Measurements from ENCODE around the gene NFE2.
A peak's percentile ranks its signal among the peaks of the same experiment; 100 is the strongest.
"Not testable (repeated sequence)": the region's sequence is repeated elsewhere in the genome, so short reads cannot be mapped to it uniquely, and the experiment has no call there.

NFE2 gene

DNA sequence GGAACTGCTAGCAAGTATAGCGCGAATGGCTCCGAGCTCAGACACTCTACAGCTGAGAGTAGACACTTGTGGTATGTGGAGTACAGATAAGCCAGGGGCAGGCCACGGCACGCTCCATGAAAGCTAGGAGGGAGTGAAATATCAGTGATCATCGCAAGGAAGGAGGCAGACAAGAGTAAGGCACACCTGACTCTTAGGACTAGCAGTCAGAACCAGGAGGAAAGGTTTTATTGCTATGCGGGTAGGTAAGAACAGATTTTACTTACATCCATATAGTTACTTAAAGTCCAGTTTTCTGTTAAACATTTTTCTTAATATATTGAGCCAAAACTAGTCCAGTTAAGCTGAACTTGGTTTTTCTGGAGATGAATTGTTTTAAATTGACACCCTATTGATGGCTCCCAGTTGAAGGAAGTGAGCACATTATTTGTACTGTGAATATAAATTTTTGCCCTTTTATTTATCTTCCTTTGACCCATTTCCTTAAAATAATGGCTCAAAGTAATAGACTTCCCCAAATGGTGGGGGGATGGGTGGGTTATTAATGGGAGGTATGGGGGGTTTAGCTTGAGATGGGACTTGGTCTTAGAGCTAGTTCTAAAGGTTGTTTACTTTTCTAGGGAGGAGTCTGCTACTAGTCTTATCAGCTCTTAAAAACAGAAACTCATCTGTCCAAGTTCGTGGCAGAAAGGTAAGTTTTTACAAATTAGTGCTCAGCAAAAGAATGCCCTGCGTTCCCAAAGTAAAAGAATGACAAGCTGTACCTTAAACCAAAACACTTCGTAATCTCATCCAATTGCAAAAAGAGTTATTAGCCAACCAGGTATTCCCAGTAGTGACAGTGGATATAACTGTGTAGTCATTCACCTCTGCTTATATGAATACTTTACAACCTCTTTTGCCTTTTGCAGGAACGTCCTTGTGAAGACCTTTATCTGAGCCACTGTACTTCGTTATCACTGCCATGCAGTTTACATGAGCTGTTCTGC, 14.5 kb downstream of the NFE2 start:
- peak overlapping the region; percentile 63 for H3K4me3 ChIP-seq (ENCODE audit: low read depth, low read length)
- TF ChIP-seq, protein P1, sequence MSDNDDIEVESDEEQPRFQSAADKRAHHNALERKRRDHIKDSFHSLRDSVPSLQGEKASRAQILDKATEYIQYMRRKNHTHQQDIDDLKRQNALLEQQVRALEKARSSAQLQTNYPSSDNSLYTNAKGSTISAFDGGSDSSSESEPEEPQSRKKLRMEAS (IDR thresholded peaks at IDR 0.05; ENCODE audit: low read depth, low read length) = no peak
- TF ChIP-seq MYC (IDR thresholded peaks at IDR 0.05; ENCODE audit: low read depth, low read length) (no peak), POLR2A (IDR thresholded peaks at IDR 0.05; ENCODE audit: extremely low read depth, insufficient read length) (no peak)
- TF ChIP-seq, protein P2, sequence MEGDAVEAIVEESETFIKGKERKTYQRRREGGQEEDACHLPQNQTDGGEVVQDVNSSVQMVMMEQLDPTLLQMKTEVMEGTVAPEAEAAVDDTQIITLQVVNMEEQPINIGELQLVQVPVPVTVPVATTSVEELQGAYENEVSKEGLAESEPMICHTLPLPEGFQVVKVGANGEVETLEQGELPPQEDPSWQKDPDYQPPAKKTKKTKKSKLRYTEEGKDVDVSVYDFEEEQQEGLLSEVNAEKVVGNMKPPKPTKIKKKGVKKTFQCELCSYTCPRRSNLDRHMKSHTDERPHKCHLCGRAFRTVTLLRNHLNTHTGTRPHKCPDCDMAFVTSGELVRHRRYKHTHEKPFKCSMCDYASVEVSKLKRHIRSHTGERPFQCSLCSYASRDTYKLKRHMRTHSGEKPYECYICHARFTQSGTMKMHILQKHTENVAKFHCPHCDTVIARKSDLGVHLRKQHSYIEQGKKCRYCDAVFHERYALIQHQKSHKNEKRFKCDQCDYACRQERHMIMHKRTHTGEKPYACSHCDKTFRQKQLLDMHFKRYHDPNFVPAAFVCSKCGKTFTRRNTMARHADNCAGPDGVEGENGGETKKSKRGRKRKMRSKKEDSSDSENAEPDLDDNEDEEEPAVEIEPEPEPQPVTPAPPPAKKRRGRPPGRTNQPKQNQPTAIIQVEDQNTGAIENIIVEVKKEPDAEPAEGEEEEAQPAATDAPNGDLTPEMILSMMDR (IDR thresholded peaks at IDR 0.05; ENCODE audit: low read depth, low read length) = no peak

DNA sequence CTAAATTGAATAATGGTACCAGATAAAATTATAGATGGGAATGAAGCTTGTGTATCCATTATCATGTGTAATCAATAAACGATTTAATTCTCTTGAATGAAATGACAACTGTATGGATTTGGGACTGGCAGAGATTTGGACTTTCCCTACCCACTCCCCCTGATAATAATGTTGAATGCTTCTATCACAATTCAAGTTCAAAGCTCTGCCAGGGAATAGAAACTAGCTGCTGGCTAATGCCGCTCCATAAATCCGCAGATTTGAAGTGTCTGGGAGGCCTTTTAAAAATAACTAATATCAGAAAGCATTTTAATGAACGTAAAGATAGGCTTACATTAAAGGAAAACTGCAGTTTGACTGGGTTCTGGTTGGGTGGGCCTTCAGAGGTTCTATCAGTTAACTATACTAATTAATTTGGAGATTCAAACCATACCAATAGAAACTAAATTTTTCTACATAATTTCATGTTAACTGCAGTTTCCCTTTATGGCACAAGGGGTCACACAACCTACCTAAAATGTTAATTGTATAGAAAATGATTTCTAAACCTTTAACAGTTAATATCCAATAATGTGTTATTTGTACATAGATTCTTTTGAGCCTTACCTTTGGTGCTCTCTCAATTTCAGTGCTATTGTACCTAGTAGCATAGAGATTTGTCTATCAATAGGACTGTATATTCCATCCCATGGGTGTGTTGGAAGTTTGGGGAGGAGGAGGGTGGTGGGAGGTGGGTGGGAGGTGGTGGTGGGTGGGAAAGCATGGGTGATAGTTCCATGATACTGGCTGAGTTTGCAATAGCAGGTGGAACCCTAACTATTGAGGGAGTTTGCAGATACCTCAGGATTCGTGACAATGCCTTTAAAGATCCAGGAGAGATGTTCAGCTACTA, 15.4 kb downstream of the NFE2 start:
- DNase-seq (ENCODE audit: low read depth) = peak; percentile 32
- TF ChIP-seq, protein P2 (IDR thresholded peaks at IDR 0.05; ENCODE audit: low read depth, low read length) = no peak
- TF ChIP-seq, protein P1 (IDR thresholded peaks at IDR 0.05; ENCODE audit: low read depth, low read length) = no peak
- TF ChIP-seq POLR2A (IDR thresholded peaks at IDR 0.05; ENCODE audit: extremely low read depth, insufficient read length) (no peak), MYC (IDR thresholded peaks at IDR 0.05; ENCODE audit: low read depth, low read length) (no peak)
- peak overlapping the region; percentile 63 for H3K4me3 ChIP-seq (ENCODE audit: low read depth, low read length)

More for the DNA sequence above, 14.5 kb downstream of the NFE2 start:
- DNase-seq (ENCODE audit: low read depth) = peak; percentile 44

DNA sequence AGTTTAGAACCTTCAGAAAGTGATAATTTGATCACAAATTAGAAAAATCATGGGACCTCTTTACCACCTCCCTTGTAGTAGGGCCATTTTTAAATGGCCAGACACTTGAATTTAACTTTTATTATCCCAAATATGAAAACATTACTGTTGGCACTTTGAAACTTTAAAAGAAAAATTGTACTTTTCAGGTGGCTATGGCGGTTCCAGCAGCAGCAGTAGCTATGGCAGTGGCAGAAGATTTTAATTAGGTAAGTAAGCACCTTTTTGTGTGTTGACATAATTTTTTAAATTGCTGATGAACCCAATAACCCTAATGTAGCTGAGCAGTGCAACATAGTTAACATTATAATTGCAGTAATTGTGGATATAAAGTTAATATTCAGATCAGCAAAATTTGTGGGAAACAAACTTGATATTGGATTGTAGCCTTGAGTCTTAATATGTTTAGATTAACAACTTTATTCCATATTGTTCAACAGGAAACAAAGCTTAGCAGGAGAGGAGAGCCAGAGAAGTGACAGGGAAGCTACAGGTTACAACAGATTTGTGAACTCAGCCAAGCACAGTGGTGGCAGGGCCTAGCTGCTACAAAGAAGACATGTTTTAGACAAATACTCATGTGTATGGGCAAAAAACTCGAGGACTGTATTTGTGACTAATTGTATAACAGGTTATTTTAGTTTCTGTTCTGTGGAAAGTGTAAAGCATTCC, 16.6 kb downstream of the NFE2 start:
- not testable (repeated sequence) for DNase-seq (ENCODE audit: low read depth)
- H3K4me3 ChIP-seq (ENCODE audit: low read depth, low read length) = peak overlapping the region; percentile 91

DNA sequence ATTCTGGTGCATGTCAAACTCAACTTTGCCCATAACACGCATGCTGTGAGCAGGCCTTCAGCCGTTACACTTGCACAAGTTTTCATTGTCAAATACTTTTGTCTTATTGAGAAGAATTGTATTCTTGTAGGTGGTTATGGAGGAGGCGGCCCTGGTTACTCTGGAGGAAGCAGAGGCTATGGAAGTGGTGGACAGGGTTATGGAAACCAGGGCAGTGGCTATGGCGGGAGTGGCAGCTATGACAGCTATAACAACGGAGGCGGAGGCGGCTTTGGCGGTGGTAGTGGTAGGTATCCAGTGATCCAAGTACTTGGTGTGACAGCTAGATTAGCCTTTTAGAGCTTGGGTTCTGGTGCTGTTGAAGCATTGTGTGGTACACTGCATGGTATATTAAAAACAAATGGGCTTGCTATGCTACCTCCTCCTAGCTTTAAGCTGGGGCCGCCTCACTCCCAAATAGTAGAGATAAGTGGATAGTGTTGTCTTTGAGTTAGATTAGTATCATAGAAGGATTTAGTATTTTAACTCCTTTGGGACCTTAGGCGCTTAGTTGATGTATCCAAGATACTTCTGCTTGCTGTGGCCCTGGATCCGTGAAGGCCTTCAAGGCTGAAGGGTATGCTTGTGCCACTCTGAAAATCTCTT, 17.7 kb downstream of the NFE2 start:
- H3K4me3 ChIP-seq (ENCODE audit: low read depth, low read length) = peak overlapping the region; percentile 91
- TF ChIP-seq, protein P2 (IDR thresholded peaks at IDR 0.05; ENCODE audit: low read depth, low read length) = no peak
- TF ChIP-seq, protein P1 (IDR thresholded peaks at IDR 0.05; ENCODE audit: low read depth, low read length) = no peak
- TF ChIP-seq POLR2A (IDR thresholded peaks at IDR 0.05; ENCODE audit: extremely low read depth, insufficient read length) (no peak), MYC (IDR thresholded peaks at IDR 0.05; ENCODE audit: low read depth, low read length) (no peak)
- DNase-seq (ENCODE audit: low read depth) = peak; percentile 52

DNA sequence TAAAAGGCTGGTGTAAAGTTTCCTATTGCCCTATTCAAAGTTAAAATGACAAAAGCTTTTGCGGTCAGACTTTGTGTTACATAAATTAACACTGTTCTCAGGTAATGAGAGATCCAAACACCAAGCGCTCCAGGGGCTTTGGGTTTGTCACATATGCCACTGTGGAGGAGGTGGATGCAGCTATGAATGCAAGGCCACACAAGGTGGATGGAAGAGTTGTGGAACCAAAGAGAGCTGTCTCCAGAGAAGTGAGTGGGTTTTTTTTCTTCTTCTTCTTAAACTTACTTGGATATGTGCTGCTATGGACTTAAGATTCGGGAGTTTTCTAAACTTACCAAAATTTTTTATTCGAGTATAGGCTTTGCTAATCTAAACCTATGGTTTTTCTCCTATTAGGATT, 19.1 kb downstream of the NFE2 start:
- DNase-seq (ENCODE audit: low read depth) = peak; percentile 24
- H3K4me3 ChIP-seq (ENCODE audit: low read depth, low read length) = peak overlapping the region; percentile 91

DNA sequence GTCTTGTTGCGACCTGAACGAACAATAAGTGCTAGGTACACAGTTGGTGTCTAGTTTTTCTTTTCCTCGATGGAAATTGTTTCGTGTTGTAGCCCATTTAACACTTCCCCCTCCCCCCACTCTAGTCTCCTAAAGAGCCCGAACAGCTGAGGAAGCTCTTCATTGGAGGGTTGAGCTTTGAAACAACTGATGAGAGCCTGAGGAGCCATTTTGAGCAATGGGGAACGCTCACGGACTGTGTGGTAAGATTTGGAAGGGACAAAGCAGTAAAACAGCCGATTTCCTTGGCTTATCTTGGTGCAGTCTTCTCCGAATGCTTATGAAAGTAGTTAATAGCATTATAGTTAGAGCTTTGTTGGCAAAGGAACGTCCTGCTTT, 19.6 kb downstream of the NFE2 start:
- DNase-seq (ENCODE audit: low read depth) = not testable (repeated sequence)
- H3K4me3 ChIP-seq (ENCODE audit: low read depth, low read length) = peak overlapping the region; percentile 91

All from NB4 (cell line).